Transverse colon (tissue), 4 donors: ENCODE results near the gene PLA2G15. TPM values are rescaled to one million over a fixed set of nuclear protein-coding genes. Genes with fewer than 3 reads are reported as not detected.

Experiments used
- DNase-seq: peaks from one replicate; pipeline ENCODE4 v3.0.0-alpha.2; 2019
- H3K27ac ChIP-seq, 4 donors: fragments of 200-600 bp; sonication (generic); 2 replicates each; pipeline ENCODE4 v1.5.1; 2016 to 2018; ENCODE audit warnings: inconsistent platforms in 4 of 4
- H3K27me3 ChIP-seq: fragments of 200-600 bp; sonication (generic); 2 replicates; pipeline ENCODE4 v1.5.1; 2017; ENCODE audit warnings: inconsistent platforms
- H3K36me3 ChIP-seq, 4 donors: fragments of 200-600 bp; sonication (generic); 2 replicates each; pipeline ENCODE4 v1.5.1; 2017 to 2019; ENCODE audit warnings: inconsistent platforms in 4 of 4
- H3K4me1 ChIP-seq, 4 donors: fragments of 200-600 bp; sonication (generic); 2 replicates each; pipeline ENCODE4 v1.5.1; 2017 to 2020; ENCODE audit warnings: inconsistent platforms in 4 of 4
- H3K4me3 ChIP-seq, 4 donors: fragments of 200-600 bp; sonication (generic); 1 replicate in 1 of 4; 2 replicates in 3 of 4; pipeline versions ENCODE4 v1.5.1 to v1.6.1; 2017 to 2019; ENCODE audit warnings: inconsistent platforms in 4 of 4
- H3K9me3 ChIP-seq, 2 donors: fragments of 200-600 bp; sonication (generic); 2 replicates each; pipeline ENCODE4 v1.5.1; 2017 to 2019; ENCODE audit warnings: inconsistent platforms in 2 of 2
- EP300 ChIP-seq: sonication (generic); formaldehyde crosslinking; IDR thresholded peaks from one replicate; pipeline ENCODE4 v1.6.1; 2017; ENCODE audit warnings: antibody characterized with exemption, low read depth
- POLR2A ChIP-seq: fragments of 450-650 bp; IDR thresholded peaks from one replicate; pipeline ENCODE4 v1.6.1; 2016; ENCODE audit warnings: antibody characterized with exemption, mild to moderate bottlenecking, moderate library complexity
- POLR2AphosphoS5 ChIP-seq, 3 donors: sonication (generic); formaldehyde crosslinking; IDR thresholded peaks; one replicate each; pipeline ENCODE4 v1.6.1; 2016; ENCODE audit warnings: antibody characterized with exemption in 3 of 3
- WGBS, 2 donors: methylation state at CpG; one replicate each; pipeline ENCODE4 v1.1.5; 2018; ENCODE audit warnings: low coverage in 1 of 2; 5-methylcytosine and 5-hydroxymethylcytosine counted together
- in situ Hi-C, 4 donors: fragments of 200-750 bp; cut with MboI; loops; one replicate each; pipeline versions ENCODE4 v1.15.0 to v1.15.1; 2017; ENCODE audit warnings: low sequenced_read_pairs in 3 of 4, low pct_ligation_motif_present in 1 of 4, low pct_unique_long_range_greater_than_20kb in 1 of 4
- intact Hi-C: fragments of 100-400 bp; cut with DNase I; formaldehyde crosslinking; loops from one replicate; pipeline ENCODE4 v1.15.1; 2023; ENCODE audit warnings: low total_unique reads
- total RNA-seq, 4 donors: library from RNA; depleted of rRNA; stranded (reverse); fragments of >200 nt; gene quantifications; one replicate each; pipeline ENCODE4 v1.1.0, GENCODE V29; 2016
- TF ChIP-seq, protein P1 (sequence below), 5 experiments: fragments of 200-600 bp in 3 of 5; fragments of 450-650 bp in 2 of 5; sonication (generic) in 3 of 5; IDR thresholded peaks; 1 replicate in 2 of 5; 2 replicates in 3 of 5; pipeline ENCODE4 v1.5.1; 2016 to 2017; ENCODE audit warnings: antibody characterized with exemption in 5 of 5, inconsistent platforms in 3 of 5, mild to moderate bottlenecking in 2 of 5, moderate library complexity in 1 of 5

The PLA2G15 gene
- total RNA-seq, 4 donors from 2014 or later = 9.6 to 18.2 (median 15.0) TPM

DNA sequence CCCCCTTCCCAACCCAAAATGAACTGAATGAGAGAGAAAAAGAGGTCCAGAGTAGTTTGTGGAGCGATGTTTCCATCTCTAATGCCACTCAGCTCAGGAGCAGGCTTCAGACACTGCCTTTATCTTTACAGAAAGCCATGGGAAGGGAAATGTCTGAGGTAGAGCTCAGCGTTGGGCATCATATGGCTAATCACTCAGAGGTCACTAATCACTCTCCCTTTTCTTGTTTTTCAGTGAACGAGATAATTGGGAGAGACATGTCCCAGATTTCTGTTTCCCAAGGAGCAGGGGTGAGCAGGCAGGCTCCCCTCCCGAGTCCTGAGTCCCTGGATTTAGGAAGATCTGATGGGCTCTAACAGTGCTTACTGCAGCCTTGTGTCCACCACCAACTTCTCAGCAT is 19.1 kb upstream of the PLA2G15 start:
- intact Hi-C loops (loop anchor here (5.0 kb wide), 2 partner anchors 239 to 1284 kb away; no protein-coding TSS in a partner anchor), in situ Hi-C loops (loop anchor here in 2 of 4 donors (10.0 to 25.0 kb wide), 2 partner anchors 139 to 151 kb away; partner anchors contain the start of gene NFATC3 (in 1 of the 2))
- WGBS, 2 donors = 87 to 100% methylated on average over 1 to 4 of the region's 4 CpGs
- Histone ChIP-seq H3K4me1 (peaks cover 10 to 31% (median 25%) of the 10 kb centered on the region in 4 donors), H3K27ac (no peak overlapping the region), H3K36me3 (no peaks in the 10 kb centered on the region), H3K4me3 (no peak overlapping the region), H3K9me3 (no peaks in the 10 kb centered on the region), H3K27me3 (no peaks in the 10 kb centered on the region)
- DNase-seq = no peak
- TF ChIP-seq, protein P1, sequence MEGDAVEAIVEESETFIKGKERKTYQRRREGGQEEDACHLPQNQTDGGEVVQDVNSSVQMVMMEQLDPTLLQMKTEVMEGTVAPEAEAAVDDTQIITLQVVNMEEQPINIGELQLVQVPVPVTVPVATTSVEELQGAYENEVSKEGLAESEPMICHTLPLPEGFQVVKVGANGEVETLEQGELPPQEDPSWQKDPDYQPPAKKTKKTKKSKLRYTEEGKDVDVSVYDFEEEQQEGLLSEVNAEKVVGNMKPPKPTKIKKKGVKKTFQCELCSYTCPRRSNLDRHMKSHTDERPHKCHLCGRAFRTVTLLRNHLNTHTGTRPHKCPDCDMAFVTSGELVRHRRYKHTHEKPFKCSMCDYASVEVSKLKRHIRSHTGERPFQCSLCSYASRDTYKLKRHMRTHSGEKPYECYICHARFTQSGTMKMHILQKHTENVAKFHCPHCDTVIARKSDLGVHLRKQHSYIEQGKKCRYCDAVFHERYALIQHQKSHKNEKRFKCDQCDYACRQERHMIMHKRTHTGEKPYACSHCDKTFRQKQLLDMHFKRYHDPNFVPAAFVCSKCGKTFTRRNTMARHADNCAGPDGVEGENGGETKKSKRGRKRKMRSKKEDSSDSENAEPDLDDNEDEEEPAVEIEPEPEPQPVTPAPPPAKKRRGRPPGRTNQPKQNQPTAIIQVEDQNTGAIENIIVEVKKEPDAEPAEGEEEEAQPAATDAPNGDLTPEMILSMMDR (IDR thresholded peaks at IDR 0.05) = no peak
- TF ChIP-seq POLR2A = no peak
- TF ChIP-seq EP300 = no peak
- no peak for TF ChIP-seq POLR2AphosphoS5 (IDR thresholded peaks at IDR 0.05)

DNA sequence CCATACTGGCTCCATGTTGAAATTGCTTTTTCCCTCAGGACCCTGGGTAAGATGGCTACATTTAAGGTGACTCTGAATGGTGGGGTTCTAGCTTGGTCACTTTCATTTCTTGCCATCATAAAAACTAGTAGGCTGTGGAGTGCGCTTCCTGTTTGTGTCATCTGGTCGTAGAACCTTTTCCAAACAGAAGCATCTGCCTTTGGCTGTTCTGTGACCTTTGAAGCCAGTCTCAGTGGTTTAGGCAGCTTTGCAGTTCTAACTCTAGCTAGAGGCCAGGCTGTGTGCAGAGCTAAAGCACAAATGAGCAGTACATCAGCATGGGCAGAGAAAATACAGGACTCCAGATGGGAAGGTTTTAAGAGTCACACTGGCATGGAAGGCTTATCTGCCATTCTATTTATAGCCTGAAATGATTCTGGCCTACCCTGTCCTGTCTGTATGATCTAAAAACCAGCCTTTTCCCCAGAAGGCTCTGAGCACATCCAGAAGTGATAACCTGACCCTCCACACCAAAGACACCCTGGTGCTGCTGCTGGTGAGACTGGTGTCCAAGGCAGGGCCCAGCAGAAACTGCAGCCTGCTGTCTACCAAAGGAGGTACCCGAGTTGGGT is 17.9 kb upstream of the PLA2G15 start:
- TF ChIP-seq POLR2A = no peak
- peak in 1 of 3 donors; percentile 16 for TF ChIP-seq POLR2AphosphoS5 (IDR thresholded peaks at IDR 0.05)
- H3K27ac ChIP-seq = peak overlapping the region; percentile 55 to 62 (median 59)
- WGBS, 2 donors = 25 to 26% methylated on average over 1 to 3 of the region's 3 CpGs

DNA sequence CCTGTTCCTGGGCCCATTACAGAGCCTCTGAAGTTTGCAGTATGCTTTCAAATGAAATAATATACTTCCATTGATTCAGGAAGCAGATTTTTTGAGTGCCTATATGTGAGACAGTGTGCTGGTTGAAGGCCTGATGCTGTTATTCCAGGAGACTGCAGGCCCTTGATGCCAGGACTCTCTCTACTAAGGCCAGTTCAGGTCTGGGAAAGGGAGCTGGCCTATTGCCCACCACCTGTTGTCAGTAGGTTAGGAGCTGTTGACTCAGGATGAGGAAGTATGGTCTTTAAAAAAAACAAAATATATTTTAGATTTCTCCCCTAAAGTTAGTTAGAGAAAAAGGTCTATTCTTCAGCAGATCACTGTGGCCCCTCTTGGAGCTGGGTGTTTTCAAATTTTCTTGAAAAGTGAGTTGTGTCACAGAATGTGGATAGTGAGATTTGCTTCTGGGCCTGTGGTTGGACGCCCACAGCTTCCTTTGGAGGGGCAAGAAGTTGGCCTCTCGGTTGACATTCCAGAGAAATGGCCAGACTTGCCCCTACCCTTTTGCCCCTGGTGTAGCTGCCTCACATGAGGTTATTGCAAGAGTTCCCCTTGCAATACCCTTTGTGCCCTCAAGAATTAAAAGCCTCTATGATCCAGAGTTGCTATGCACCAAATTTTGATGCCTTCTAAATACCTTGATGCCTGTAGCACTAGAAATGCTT is 17.2 kb upstream of the PLA2G15 start:
- in situ Hi-C loops = loop anchor here in 2 of 4 donors (10.0 to 25.0 kb wide), 2 partner anchors 141 to 153 kb away; partner anchors contain the start of gene NFATC3 (in 1 of the 2)
- peaks cover 10 to 37% (median 25%) of the 10 kb centered on the region in 4 donors for H3K4me1 ChIP-seq
- H3K27ac ChIP-seq = peak overlapping the region; percentile 55 to 62 (median 59)
- TF ChIP-seq, protein P1 (IDR thresholded peaks at IDR 0.05) = peak in 1 of 5 experiments; percentile 2
- TF ChIP-seq POLR2A (no peak), EP300 (no peak), POLR2AphosphoS5 (IDR thresholded peaks at IDR 0.05) (no peak)
- WGBS, 2 donors = 14 to 57% methylated on average over 1 to 2 of the region's 2 CpGs
- H3K9me3 ChIP-seq = no peaks in the 10 kb centered on the region
- H3K27me3 ChIP-seq = no peaks in the 10 kb centered on the region
- intact Hi-C loops = loop anchor here (5.0 kb wide), 2 partner anchors 241 to 1286 kb away; no protein-coding TSS in a partner anchor
- H3K4me3 ChIP-seq = no peak overlapping the region
- DNase-seq = no peak
- H3K36me3 ChIP-seq = no peaks in the 10 kb centered on the region

More for the DNA sequence above, 17.9 kb upstream of the PLA2G15 start:
- in situ Hi-C loops = loop anchor here in 2 of 4 donors (10.0 to 25.0 kb wide), 2 partner anchors 140 to 152 kb away; partner anchors contain the start of gene NFATC3 (in 1 of the 2)
- H3K9me3 ChIP-seq = no peaks in the 10 kb centered on the region
- peaks cover 10 to 31% (median 25%) of the 10 kb centered on the region in 4 donors for H3K4me1 ChIP-seq
- DNase-seq = no peak
- intact Hi-C loops = loop anchor here (5.0 kb wide), 2 partner anchors 240 to 1285 kb away; no protein-coding TSS in a partner anchor
- no peak overlapping the region for H3K4me3 ChIP-seq
- no peaks in the 10 kb centered on the region for H3K36me3 ChIP-seq
- H3K27me3 ChIP-seq = no peaks in the 10 kb centered on the region

DNA sequence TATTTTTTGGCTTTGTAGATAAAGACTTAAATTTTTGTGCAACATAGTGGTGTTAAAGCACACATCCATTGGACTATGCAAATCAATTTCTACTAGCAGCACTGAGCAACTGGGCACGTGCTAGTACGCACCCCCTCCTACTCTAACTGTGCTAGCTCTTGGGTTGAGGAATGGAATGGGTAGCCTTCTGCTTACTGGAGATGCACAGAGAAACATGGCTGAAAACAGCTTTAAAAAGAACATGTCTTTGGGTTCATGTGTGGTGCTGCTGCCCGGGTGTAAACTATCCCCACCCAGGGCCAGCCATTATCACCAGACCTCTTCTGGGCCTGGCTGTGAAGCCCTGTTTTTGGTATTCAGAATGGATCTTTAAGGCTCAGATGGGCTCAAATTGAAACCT is 16.5 kb upstream of the PLA2G15 start:
- Histone ChIP-seq H3K4me3 (no peak overlapping the region), H3K27me3 (no peaks in the 10 kb centered on the region), H3K36me3 (no peaks in the 10 kb centered on the region), H3K4me1 (peaks cover 10 to 44% (median 31%) of the 10 kb centered on the region in 4 donors), H3K27ac (peak overlapping the region; percentile 16 to 62 (median 48)), H3K9me3 (no peaks in the 10 kb centered on the region)
- 74 to 77% methylated on average over 2 to 3 of the region's 3 CpGs for WGBS, 2 donors
- TF ChIP-seq POLR2A (no peak), EP300 (no peak), POLR2AphosphoS5 (IDR thresholded peaks at IDR 0.05) (no peak)
- TF ChIP-seq, protein P1 (IDR thresholded peaks at IDR 0.05) = no peak
- no peak for DNase-seq
- intact Hi-C loops = loop anchor here (5.0 kb wide), 2 partner anchors 241 to 1286 kb away; no protein-coding TSS in a partner anchor
- in situ Hi-C loops = loop anchor here in 2 of 4 donors (10.0 to 25.0 kb wide), 2 partner anchors 141 to 154 kb away; partner anchors contain the start of gene NFATC3 (in 1 of the 2)
